Subcutaneous adipose tissue (tissue), 4 donors: ENCODE data around the gene PTPN21. TPM values are rescaled to one million over a fixed set of nuclear protein-coding genes. Genes with fewer than 3 reads are reported as not detected.

Source experiments
- CTCF ChIP-seq: fragments of 450-650 bp; IDR thresholded peaks from one replicate; pipeline ENCODE4 v1.5.1; 2016; ENCODE audit warnings: low read depth, mild to moderate bottlenecking, control low read depth, antibody characterized with exemption, moderate library complexity
- total RNA-seq, 4 donors: library from RNA; depleted of rRNA; stranded (reverse); fragments of >200 nt; gene quantifications; one replicate each; pipeline ENCODE4 v1.1.0, GENCODE V29; 2016

The PTPN21 gene
- 10 to 100 TPM; 12.6 to 24.3 (median 20.7) TPM for total RNA-seq

- TF ChIP-seq CTCF: no peak
Measured at GRCh38 chr14:88554457-88555286, at the start of gene PTPN21. Gene PTPN21, minus strand, starts transcription at chr14:88555007. Its CDS starts 4,590 bp downstream, at chr14:88550417.

- TF ChIP-seq CTCF: no peak
Measured at GRCh38 chr14:88604212-88604611, 49.4 kb upstream of the PTPN21 start.

- no peak for TF ChIP-seq CTCF
Measured at GRCh38 chr14:88599761-88600439, 45.1 kb upstream of the PTPN21 start.

GRCh38 chr14:88599326-88599725, 44.5 kb upstream of the PTPN21 start:
- no peak for TF ChIP-seq CTCF

- TF ChIP-seq CTCF: no peak
Measured at GRCh38 chr14:88598097-88598675, 43.4 kb upstream of the PTPN21 start.

GRCh38 chr14:88597601-88598000, 42.8 kb upstream of the PTPN21 start:
- TF ChIP-seq CTCF: no peak

- no peak for TF ChIP-seq CTCF
Measured at GRCh38 chr14:88597038-88597437, 42.2 kb upstream of the PTPN21 start.
